Loucy (cell line): ENCODE measurements around the gene ADAMTSL2.

Source experiments
- CTCF ChIP-seq: fragments of 200-600 bp; sonication (generic); conservative IDR thresholded peaks from 2 replicates; pipeline ENCODE4 v1.5.1; 2014; ENCODE audit warnings: mild to moderate bottlenecking, antibody characterized with exemption, low read length
- EZH2phosphoT487 ChIP-seq: fragments of 200-600 bp; IDR thresholded peaks from 2 replicates; pipeline ENCODE4 v1.6.1; 2018; ENCODE audit warnings: antibody characterized with exemption, mild to moderate bottlenecking, moderate library complexity, borderline replicate concordance

DNA sequence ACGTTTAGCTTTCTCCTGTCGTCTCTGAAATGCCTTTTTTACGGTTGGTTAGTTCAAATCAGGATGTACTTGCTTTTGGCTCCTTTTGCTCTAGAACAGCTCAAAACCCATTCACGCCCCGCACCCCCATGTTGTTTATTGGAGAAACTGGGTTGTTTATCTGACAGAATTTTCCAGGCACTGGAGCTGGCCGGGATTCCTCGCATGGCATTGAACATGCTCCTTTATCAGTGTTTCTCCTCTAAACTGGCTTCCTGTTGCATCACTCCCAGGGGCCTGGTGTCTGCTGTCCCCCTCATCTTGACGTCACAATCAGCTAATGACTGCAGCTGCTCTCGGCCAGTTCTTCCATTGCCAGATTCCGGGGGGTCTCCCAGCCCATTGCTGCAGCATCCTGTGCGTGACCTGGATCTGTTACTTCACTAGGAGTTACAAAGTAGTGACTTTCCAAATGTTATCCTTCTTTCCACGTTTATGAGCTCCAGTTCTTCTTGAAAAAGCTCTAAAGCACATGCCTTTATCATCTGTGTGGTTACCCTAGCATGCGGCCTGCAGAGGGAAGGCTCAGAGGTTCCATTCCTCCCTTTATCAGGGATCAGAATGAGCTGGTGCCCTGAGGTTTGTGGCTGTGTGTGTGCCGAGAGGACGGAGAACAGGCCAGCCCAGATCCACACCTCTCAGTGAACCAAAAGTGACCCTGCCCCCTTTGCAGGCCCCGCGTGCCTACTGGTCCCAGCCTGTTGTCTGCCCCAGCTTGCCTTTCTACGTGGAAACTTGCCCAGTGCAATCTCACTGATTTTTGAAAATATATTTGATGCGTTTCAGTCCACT, 47.2 kb downstream of the ADAMTSL2 start:
- TF ChIP-seq CTCF (no peak), EZH2phosphoT487 (no peak)
